AG08396 (cell line): ENCODE measurements around the gene ADAMTS9.
A peak's percentile ranks its signal among the peaks of the same experiment; 100 is the strongest.

ENCODE experiments used
- DNase-seq: peaks from one replicate; pipeline ENCODE4 v3.0.0; 2012; ENCODE audit warnings: low spot score, mixed read lengths

The ADAMTS9 gene

DNA sequence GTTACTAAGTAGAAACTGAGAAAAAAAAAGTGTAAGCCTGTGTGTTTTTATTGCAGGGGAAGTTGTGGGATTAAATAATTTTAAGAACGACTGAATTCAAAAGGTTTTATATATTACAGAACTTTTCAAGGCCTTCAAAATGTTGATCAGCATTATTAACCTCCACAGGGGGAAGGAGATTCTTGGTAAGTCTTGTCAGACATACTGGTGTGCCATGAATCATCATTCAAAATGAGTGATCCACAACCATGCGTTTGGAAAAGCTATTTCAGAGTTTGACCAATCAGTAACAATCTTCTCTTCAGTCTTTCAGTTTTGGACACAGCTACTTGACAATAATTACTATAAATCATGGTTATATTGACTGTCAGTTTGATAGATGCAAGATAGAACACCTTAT lies 70.2 kb downstream of the ADAMTS9 start:
- no peak for DNase-seq

DNA sequence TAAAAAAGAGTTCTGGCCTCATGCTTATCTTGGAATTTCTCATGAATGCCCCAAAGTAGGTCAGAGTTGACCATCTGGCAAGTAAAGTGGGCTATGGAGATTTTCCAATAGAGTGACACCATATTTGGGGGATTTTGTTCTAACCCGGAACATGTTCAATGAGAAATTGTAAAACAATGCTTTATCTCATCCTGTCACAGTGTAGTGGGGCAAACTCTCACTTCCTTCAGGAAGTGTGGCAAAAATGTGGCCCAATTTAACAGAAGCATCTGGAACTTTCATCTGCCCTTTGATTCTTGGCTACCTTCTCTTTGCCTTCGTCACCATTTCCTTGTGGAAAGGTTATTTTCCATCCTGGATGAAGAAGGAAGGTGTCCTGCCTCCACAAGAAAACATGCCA lies 70.8 kb downstream of the ADAMTS9 start:
- DNase-seq, result no peak

DNA sequence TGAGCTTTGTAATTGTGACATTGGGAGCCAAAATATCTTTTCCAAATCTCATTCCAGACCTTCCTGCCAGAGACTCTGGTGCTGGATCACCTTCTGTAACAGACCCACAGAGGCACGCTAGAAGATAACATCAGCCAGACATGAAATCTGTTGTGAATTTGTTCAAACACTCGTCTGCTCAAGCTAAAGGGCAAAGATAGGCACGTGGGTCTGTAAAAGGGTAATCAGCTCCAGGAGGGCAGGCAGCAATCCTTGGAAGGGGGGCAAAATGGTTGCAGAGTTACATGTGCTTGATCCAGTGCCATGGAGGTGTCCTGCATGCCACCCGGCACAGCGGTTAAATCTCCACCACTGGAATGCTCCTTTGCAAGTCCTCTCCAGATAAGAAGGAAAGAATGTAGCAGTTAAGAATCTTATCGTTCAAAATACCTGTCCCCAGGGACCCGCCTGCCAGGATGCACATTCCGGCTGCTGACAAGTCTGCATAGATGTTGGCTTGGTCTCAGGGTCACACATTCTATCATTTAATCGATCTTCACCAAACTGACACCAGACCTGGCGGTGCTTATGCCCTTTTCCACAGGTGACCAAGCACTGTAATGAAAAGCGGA lies 74.8 kb downstream of the ADAMTS9 start:
- no peak for DNase-seq

DNA sequence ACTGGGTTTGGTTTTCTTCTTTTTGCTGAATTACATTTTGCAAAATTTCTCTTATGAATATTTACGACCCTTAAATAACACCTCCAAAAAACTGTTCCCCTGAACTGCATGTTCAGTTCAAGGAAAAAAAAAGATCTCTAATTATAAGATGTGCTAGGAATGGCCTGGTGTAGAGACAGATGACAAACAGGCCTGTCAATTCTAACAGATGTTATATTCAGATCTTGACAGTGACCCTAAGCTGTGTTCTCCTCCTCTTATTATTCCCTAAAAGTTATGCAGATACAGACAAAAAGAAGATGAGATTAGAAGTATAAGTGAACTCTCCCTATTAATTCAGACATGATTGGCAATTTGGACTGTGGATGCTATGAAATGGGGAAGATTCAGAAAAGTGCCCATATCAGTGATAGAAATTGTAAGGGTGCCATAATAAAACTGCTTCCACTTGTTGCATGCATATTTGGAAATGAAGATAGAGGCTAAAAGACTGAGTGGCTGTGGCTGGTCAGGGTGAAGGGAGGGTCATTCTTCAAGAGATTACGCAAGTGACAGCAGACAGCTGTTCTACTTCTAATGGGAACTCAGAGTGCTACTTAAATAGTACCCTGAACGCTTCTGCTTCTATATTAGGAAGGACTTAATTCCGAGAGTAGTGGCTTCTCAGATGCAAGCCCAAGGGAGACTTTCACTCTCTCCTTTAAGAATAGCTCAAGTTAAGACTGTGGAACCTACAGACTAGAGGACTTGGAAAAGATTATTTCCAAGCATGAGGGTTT lies 75.5 kb downstream of the ADAMTS9 start:
- DNase-seq, result peak; percentile 9

DNA sequence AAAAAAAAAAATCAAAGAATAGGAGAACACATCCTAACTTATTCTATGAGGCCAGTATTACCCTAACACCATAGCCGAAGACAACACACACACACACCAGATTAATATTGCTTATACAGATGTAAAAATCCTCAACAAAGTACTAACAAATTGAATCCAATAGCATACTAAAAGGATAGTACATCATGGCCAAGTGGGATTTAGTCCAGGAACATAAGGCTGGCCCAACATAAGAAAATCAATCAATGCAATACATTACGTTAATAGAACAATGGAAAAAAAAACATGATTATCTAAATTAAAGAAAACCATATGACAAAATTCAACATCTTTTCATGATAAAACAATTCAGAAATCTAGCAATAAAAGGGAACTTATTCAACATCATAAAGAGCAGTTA lies 79.1 kb downstream of the ADAMTS9 start:
- no peak for DNase-seq

DNA sequence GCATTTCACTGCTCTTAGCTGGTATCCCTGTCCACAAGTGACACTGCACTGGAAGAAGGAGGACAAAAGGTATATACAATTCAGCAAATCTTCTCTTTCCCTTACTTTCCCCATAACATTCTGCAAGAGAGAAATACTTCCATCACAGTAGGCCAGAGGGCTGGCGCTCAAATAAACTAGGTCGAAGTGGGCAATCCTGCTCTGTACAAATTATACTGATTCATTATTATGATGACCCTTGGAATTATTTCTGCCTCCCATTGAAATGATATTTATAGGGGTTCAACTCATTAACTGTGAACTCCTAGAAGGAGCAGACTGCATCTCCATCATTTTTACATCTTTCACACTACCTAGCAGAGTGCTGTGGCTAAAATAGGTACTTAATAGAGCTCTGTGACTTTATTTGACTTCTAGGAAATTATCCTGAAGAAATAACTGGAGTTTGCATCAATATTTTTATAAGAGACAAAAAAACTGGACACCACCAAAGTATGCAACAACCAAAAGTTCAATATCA lies 80.7 kb downstream of the ADAMTS9 start:
- DNase-seq, result no peak

DNA sequence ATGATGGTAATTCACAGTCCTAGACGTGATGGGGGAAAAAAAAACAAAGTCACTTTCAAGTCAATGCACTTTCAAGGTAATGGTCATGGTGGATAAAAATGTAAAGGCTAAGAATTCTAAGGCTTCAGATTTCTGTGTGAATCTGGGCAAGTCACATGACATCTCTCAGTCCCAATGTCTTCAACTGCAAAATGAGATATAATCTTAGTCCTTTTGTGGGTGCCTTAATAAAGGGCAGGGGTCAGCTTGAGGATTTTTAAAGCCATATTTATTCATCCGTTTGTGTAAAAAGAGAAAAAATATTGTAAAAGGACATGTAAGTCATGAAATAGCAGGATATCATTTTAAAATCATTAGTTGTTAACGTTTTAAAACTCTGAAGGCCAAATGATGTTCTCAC lies 83.5 kb downstream of the ADAMTS9 start:
- DNase-seq, result no peak

DNA sequence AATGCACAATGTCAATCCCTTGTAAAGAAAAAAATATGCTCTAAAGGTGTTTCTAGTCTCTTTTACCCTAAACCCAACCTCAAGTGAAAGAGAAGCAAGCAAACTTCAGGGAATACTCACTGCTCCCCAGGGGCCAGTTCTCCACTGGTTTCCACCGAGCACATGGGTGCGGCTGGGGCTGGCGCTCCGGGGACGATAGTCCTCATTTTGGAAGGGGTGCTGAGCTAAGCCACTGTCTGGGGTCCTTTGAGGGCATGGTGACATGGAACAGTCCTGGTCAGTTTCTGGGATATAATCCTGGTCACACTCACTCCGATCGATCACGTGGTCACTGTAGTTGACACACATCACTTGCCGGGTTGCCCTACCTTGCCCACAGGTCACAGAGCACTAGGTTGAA lies 86.0 kb downstream of the ADAMTS9 start:
- DNase-seq, result no peak

DNA sequence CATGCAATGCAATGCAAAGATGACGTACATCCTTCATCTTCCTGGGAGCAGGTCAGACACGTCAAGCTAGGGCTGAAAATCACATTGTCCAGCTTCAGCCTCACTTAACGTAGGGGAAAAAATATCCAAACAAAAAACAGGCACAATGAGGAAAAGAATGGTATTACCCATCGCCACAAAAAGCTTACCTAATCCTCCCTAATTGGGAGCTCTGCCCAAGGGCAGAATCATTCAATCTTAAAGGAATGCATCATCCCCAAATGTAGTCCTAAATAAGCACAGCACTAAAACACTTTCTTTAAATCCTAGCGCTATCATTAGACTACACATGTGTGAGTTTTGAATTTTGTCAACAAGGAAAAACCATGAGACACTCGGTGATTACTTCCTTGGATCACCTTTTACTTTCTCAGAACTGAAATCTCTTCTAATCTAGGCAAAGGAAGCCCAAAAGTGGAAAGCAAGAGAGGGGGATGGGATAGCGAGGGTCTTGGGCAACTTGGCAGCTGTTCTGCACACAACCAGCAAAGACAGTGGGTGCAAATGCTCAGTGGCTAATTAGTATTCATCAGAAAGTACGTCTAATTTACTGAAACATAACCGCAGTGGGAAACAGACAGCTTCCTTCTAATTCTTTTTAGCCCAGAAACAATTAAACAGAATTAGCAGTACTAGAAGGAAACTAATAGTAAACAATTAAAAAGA lies 87.4 kb downstream of the ADAMTS9 start:
- DNase-seq, result no peak

DNA sequence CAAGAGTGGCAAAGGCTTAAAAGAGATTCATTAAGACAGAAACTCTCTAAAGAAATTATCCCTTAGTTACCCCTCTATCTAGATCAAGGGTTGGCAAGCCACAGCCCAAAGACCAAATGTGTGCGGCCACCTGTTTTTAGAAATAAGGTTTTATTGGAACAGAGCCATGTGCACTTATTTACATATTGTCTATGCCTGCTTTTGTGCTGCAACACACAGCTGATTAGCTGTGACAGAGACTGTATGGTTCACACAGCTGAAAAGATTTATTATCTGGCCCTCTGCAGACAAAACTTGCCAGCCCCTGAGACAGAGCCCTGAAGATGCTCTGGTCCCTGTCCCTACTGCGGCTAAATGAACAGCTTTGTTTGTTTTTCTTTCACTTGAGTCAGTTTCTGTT lies 88.1 kb downstream of the ADAMTS9 start:
- DNase-seq, result no peak

DNA sequence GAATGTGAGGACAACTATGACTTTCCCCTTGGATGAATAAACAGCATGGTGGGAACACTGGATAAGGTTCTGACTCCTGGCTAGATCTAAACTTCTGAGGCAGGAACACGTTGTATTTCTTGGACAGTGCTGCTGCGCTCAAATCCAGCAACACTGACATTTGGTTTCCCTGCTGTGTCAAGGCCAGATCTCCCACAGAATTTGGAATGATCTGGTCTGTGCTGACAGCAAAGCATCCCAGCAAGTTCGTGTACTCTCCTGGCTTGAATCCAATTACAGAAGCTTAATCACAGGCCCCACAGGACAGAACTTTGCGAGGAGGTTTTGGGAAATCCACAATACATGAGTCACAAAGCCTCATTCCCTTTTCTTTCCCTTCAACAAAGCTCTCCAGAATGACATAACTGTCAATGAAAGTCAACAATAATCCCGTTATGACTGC lies 92.5 kb downstream of the ADAMTS9 start:
- peak; percentile 15 for DNase-seq

DNA sequence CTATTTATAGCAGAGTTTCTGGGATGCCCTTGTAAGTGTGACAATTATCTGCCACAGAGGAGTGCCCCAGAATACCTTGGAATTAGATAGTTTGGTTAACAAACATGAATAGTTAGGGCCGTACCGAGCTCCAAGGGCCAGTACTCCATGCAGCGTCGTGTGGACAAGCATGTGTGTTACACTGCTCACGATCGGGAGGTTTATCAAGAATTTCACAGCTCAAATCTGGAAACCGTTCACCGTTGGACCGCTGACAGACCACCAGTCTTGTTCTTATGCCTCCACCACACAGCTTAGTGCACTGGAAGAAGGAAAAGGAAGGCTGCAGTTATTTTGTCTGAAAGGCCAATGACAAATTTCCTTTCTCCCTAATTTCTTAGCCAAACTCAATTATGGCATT lies 93.7 kb downstream of the ADAMTS9 start:
- no peak for DNase-seq

DNA sequence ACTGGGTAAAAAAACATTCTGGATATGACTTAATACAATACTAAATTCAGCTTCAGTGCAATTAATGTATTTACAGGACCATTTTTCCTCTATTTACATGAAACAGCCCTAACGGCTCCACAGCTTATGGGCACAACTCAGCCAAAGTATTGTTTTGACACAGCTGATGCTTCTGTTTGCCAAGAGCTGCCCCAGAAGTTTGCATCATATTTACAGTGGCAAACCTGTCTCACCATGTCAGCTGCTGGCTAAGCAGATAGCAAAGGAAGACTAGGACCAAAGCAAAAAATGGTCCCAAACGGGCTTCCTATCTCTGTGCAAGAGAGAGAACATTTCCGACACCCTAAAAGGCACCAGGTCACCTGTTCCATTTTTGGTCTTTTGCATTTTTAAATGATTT lies 94.5 kb downstream of the ADAMTS9 start:
- no peak for DNase-seq

DNA sequence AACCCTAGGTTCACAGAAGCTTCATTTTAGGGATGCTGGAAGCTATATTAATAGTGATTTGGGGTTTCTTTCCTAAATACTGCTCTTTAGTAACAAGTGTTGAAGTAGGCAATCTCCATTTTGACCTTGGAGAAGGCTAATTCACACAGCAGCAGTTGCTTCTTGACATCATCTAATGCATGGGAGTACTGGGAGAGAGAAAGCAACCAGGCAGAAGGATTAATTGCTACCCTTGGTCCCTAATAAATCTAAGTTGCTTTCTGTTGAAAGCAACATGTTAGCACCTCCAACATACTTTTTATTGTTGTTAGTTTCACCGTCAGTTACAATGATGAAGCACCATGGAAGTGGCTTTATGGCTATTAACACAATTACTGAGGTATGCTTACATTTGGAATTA lies 96.2 kb downstream of the ADAMTS9 start:
- no peak for DNase-seq

DNA sequence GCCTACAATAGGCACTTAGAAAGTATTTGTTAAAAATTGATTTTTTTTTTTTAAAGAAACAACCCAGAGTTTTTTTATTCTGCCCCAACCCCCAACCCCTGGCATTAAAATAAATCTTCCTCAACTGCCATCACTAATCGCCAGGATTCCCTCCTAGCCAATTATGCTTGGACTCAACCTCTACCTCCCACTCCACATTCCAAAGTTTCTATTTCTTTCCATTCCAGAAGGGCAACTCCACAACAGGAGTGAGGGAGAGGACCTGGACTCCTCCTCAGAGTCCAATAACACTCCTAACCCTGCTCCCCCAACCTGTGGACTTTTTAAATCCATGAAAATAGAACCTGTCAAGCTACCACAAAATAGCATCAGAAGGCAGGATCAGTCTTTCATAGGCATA lies 99.4 kb downstream of the ADAMTS9 start:
- DNase-seq, result no peak

DNA sequence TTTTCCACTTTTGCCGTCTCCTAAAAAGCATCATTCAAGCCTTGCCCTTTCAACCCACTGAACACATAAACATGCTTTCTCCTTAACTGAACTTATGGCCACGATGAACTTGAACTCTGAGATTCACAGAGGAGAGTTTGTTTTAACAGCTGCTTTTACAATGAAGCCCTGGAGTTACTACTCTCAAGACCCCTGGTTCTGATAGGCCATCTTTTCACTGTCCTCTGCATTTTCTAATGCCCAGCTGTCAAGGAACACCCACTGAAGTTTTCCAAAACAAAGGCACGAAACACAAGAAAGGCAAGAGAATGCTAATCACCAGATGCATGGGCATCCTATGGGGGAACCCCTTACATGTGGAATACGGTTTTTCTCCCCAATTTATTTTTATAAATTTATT lies 100.8 kb downstream of the ADAMTS9 start:
- no peak for DNase-seq

DNA sequence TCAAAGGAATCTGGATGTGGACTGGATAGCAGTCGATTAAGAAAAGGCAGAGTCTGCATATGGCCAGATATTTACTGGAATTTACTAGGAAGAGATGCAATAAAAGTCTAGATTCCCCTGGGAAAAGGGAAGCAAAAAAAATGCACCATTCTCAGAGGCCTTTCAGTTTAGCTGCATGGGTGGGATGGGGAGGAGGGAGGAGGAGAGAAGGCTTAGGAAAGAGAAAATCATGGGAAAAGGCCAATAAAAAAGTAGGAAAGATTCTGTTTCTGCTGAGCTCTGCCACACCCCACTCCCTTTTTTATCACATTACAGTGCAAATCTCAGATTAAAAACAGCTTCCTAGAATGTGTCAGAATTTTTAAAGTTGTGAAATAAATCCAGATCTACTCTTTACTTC lies 103.6 kb downstream of the ADAMTS9 start:
- DNase-seq, result no peak

DNA sequence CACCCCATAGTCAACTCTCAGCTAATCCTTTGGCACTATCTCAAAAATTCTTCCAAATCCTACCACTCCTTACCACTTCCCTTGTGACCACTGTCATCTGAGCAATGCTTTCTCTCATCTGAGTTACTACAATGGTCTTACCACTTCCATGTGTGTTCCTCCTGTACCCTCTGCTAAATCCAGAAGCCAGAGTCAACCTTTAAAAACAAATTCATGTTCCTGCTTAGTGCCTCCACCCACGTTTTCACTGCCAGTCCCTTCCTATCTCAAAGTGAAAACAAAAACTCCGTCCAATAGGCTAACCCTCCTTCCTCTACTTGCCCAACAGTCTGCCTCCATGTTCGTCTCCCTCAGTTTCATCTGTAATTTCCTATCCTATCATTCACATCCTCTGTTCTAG lies 109.0 kb downstream of the ADAMTS9 start:
- no peak for DNase-seq

DNA sequence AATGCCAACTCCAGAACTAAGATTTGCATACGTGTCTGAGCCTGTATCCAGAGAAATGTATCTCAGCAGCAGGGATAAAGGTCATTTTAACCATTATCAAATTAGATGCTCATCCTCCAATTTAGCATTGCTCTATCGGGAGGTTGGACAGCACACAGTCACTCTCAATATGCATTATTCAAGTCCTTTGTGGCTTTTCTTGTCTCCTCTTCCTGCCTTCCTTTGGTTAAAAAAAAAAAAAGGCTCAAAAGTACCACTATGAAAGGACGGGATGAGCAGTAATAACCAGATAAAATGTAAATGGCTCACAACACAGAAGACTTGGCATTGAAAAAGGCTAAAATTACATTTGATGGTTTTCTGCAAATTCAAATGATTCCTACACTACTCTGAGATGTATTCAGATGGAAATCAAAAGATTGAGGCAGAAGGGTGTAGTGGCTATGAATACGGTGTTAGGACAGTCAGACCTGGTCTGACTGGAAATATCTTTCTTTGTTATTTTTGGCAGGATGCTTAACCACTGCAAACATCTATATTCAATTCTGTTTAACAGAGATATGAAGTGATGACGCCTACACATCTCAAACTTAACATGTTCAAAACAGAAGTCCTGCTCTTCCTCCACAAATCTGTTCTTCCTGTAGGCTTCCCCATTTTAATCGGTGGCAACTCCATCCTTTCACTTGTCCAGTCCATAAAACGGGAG lies 109.6 kb downstream of the ADAMTS9 start:
- no peak for DNase-seq

DNA sequence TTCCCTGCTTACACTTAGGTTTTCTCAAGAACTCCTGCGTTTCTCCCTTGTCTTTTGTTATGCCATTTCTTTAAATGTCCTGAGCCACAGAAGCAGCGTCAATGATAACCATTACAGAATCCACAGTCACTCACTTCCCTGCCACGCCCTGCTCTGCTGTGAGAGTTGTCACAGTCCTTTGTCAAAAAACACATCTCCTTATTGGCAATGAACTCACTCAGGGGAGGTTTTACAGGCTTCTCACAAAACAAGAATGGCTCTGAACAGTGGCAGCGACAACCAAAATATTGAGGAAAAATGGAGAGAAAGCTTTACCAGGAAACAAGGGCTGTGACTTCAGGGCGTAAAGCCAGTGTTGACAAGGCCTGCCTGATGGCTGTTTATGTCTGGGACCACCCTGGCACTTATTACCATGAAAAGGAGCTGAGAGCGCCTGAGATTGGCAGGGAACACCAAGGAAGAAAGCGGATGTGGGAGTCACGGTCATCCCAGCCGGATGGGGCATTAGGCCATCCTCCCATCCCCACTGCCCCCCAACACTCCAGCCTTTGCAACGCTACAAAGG lies 111.5 kb downstream of the ADAMTS9 start:
- no peak for DNase-seq

DNA sequence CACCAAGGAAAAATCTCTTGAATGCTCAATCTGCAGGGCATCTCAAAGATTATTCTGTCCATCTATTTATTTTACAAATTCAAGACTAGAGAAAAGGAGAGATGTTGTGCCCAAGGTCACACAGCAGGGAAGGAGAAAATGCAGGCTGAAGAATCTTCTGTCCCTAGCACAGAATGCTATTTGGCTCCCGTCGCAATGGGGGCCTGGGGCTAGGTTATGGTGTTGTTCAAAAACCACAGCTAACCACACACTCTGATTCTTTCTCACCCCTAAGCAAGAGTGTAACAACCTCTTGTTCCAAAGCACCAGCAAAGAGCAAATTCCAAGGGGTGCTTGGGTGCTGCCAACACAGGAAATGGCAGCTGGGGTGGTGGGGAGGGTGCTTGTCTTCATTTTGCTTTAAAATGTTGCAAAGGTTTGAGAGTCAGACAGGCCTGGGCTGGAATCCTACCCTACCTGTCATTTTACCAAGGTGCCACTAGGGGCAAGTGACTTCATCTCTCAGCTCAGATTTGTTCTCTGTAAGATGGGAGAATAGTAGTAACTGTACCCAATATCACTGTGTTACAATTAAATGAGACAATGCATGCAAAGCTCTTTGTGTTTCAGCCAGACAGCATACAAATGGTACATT lies 112.5 kb downstream of the ADAMTS9 start:
- peak; percentile 20 for DNase-seq

DNA sequence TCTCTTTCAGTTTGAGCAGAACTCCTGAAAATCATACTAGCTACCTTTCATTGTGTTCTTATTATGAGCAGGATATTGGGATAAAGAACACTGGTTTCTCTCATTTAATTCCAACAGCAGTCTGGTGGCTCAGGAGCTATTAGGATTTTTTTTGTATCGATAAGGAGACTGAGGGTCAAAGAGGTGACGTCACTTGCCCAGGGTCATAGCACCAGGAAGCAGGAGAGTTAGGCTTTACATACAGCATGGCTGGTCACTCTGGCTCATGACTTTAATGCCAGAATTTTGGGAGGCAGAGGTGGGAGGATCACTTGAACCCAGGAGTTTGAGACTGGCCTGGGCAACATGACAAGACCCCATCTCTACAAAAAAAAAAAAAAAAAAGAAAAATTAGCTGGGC lies 113.6 kb downstream of the ADAMTS9 start:
- DNase-seq, result no peak
